Measurements from ENCODE around the gene PRDM10. TPM values are rescaled to one million over a fixed set of nuclear protein-coding genes. Genes with fewer than 3 reads are reported as not detected.

The PRDM10 gene, protein sequence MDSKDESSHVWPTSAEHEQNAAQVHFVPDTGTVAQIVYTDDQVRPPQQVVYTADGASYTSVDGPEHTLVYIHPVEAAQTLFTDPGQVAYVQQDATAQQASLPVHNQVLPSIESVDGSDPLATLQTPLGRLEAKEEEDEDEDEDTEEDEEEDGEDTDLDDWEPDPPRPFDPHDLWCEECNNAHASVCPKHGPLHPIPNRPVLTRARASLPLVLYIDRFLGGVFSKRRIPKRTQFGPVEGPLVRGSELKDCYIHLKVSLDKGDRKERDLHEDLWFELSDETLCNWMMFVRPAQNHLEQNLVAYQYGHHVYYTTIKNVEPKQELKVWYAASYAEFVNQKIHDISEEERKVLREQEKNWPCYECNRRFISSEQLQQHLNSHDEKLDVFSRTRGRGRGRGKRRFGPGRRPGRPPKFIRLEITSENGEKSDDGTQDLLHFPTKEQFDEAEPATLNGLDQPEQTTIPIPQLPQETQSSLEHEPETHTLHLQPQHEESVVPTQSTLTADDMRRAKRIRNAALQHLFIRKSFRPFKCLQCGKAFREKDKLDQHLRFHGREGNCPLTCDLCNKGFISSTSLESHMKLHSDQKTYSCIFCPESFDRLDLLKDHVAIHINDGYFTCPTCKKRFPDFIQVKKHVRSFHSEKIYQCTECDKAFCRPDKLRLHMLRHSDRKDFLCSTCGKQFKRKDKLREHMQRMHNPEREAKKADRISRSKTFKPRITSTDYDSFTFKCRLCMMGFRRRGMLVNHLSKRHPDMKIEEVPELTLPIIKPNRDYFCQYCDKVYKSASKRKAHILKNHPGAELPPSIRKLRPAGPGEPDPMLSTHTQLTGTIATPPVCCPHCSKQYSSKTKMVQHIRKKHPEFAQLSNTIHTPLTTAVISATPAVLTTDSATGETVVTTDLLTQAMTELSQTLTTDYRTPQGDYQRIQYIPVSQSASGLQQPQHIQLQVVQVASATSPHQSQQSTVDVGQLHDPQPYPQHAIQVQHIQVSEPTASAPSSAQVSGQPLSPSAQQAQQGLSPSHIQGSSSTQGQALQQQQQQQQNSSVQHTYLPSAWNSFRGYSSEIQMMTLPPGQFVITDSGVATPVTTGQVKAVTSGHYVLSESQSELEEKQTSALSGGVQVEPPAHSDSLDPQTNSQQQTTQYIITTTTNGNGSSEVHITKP
- total RNA-seq: 4.1 and 7.9 TPM in 2 replicates

GRCh38 chr11:130002352-130002845 lies at the start of gene PRDM10:
TSS of gene PRDM10 (minus strand) at chr11:130002835. CDS start at chr11:129960964, 41,871 bp downstream.

DNA sequence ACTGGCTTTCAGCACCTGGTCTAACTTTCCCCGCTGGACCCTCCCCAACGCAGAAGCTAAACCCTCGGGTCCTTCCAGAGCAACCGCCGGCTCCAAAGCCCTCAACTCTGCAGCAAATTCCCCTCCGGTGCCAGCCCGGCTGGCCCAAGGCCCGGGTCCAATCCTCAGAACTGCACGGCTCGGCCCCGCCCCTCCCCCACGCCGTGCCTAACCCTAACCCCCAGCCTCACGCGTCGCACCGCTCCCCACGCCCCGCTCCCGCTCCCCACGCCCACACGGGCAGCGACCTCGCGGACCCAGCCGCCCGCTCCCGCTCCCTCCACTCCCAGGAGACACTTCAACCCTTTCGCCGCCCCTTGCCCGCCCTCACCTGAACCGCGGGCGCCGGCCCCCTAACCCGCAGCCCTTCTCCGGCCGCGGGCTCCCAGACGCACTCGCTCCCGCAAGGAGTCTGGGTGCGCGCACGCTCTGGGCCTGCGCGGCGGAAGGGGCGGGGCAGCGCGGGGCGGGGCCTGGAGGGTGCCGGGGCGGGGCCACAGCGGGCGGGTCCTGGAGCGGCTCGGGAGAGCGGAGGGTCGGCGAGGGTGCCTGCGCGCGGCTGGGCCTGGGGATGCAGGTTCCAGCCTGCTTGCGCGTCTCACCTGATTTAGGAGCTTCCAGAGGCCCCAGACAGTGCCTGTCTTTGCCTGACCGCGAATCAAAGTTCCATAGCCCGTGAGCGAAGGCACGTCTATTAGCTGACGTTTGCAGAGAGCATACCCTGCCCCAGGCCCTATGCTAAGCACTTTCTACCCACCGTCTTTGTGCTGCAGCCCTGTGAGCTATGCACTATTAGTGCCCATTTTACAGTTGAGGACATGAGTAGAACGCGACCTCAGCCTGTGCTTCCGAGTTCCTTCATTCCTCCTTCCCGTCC lies 107.3 kb downstream of the PRDM10 start, which contains the start of gene NFRKB:
TSS of gene NFRKB (minus strand) at position 453 of the 916 bp plus-strand sequence. CDS start 2,729 bp downstream, outside the sequence.

Other genes with a start within 250 kb of the PRDM10 start
- gene TMEM45B, start 187.0 kb downstream of the PRDM10 start, total RNA-seq: not detected in 2 replicates
- 17.0 and 22.7 TPM in 2 replicates for gene NFRKB, start 107.3 kb downstream of the PRDM10 start, total RNA-seq
- 559 and 717 TPM in 2 replicates for gene APLP2, start 67.1 kb upstream of the PRDM10 start, total RNA-seq
- under 0.01 TPM in 1 of 2 replicates, not detected in the other for gene ST14, start 156.9 kb upstream of the PRDM10 start, total RNA-seq

Measured in uterine smooth muscle cell (primary cell).